DMS79 (cell line): ENCODE data around the gene PIK3C3.
A peak's percentile ranks its signal among the peaks of the same experiment; 100 is the strongest.
"Not testable (repeated sequence)": the region's sequence is repeated elsewhere in the genome, so short reads cannot be mapped to it uniquely, and the experiment has no call there.

Source experiments
- DNase-seq: peaks from one replicate; lab custom pipeline; 2025; lab: John Stamatoyannopoulos, UW

PIK3C3 gene

DNA sequence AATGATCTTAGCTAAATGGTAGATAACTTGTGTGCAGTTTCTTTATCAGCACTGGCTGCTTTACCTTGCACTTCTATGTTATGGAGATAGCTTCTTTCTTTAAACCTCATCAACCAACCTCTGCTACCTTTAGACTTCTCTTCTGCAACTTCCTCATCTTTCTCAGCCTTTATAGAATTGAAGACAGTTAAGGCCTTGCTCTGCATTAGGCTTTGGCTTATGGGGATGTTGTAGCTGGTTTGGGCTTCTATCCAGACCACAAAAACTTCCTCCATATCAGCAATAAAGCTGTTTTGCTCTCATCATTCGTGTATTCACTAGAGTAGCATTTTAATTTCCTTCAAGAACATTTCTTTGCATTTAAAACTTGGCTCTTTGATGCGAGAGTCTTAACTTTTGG lies 123.7 kb downstream of the PIK3C3 start:
- DNase-seq: no peak

DNA sequence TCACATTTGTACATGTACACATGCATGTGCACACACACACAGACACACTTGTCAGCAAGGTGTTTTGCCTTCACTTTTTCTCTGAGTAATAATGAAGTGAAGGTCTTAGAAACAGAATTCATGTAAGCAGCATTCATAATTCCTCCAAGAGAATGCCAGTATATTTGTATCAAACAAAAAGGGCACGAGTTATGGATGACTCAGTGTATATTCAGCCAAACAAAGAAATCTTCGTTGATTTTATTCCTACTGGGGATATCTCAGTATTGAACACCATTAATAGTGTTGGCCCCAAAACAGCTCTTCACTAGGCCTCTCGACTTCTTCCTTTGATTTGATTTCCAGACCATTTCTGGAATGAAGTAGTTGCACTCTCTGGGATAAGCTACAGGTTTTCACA lies 125.3 kb downstream of the PIK3C3 start:
- DNase-seq: no peak

DNA sequence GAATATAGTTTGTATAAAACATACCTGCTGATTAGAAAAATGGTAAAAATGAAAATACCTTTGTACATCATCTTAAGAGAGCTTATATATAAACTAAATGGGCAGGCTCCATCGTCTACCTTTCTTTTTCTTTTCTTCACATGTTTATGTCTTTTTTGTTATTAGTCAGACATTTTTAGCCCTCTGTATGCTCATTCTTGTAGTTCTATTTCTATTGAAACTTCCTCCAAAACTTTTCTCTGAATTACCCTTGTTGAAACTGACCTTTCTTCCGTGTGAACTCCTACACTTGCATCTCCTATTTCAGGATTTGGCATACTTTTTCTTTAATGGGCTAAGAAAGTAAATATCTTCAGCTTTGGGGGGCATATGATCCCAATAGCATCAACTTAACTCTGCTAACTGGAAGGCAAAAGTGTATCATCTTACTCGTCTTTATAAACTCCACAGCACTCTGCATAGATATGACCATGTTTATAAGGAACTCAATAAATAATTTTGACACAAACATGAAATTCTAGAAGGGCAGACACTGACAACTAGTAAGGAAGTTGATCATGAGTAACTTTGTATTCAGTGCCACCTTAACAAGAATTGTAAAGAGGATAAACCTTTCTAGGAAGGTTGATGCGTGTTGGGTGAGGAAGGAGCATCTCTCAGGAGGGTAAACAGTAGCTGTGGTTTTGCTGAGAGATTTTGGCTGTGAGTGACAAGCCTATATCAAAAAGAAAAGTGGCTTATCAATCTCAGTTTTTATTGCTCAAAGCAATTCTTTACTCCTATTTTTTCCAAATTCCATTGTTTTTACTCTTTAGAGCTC lies 127.6 kb downstream of the PIK3C3 start:
- no peak for DNase-seq

DNA sequence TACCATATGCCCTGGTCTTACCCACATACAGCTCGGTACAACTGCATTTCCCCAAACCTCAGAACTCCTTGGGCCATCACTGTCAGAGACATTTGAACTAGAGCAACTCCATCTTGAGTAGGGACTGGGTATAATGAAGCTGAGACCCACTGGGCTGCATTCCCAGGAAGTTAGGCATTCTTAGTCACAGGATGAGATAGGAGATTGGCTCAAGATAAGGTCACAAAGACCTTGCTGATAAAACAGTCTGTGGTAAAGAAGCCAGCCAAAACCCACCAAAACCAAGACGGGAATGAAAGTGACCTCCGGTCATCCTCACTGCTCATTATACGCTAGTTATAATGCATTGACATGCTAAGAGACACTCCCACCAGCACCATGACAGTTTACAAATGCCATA lies 131.3 kb downstream of the PIK3C3 start:
- DNase-seq: no peak

DNA sequence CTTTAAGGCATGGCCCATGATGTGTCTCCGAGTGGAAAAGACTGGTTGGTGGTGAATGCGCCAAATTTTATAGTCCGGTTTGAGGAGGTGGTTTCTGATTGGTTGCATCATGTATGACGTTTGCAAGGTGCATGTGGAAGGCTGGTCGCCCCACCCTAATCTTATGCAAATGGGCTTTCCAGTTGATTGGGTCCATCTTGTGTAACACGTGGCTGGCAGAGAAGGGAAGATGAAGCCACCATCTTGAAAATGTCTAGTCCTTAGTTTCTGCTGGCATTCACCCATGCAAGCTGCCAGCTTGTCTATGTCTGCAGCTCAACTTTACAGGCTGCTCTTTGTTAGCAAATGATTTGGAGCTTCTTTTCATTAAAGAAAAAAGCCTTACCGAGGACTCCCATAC lies 132.2 kb downstream of the PIK3C3 start:
- DNase-seq: no peak

DNA sequence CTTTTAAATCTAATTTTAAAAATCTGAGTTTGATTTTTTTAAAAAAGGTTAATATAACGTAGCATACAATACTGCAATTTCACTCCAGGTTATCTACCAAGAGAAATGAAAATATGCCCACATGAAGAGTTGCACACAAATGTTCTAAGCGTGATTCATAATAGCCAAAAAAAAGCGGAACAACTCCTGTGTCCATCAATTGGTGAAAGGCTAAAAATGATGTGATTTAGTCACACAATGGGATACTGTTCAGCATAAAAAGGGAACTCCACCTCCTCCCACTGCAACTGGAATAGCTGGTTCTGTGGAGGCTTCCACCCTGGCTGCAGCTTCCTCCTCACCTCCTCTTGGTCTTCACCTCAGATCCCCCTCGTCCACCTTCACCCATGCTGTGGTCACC lies 132.8 kb downstream of the PIK3C3 start:
- DNase-seq: no peak

- DNase-seq: no peak
Observed at GRCh38 chr18:42092848-42093247, 137.8 kb downstream of the PIK3C3 start.

- no peak for DNase-seq
Observed at GRCh38 chr18:42094875-42095274, 139.8 kb downstream of the PIK3C3 start.

DNA sequence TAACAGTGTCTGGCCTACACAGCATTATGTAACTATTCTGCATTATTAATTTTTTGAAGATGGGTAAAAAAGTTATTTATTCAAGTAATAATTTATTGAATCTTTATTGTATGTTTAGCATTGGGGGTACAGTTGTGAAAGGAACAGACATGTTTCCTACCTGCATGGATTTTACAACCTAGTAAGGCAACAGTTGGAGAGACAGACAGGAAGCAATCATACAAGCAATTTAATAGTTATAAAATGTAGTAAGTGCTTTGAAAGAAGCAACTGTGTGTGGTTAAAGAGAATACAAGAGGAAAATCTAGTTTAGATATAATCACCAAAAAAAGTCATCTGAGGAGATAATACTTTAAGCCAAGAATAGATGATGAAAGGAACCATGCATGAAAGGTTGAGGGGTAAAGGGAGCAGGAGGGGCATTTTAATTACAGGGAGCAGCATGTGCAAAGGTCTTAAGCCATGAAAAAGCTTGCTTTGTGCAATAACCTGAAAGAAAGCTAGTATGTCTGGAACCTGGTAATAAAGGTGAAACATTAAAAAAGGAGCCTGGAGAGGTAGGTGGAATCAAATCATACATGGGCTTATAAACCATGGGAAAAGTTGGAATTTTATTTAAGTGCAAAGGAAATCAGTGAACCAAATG lies 140.8 kb downstream of the PIK3C3 start:
- no peak for DNase-seq

- no peak for DNase-seq
Observed at GRCh38 chr18:42100248-42100647, 145.2 kb downstream of the PIK3C3 start.

GRCh38 chr18:42100911-42101310 lies 145.9 kb downstream of the PIK3C3 start:
- DNase-seq: no peak

- no peak for DNase-seq
Observed at GRCh38 chr18:42105394-42105793, 150.4 kb downstream of the PIK3C3 start.

DNA sequence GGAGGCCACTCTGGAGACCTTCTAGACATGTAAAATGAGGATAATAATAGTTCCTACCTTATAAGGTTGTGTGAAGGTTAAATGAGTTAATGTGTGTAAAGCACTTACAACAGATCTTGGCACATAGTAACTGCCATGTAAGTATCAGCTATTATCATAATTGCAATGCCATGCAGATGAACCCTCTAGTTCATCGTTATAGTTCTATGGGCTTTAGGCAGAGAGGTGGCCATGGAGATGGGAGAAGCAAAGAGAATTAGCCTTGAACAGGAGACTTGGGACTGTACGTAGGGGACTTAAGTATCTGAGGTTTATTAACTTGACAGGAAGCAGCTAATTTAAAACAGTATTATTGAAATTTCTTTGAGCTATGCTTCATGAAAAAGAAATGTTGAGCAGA lies 151.8 kb downstream of the PIK3C3 start:
- no peak for DNase-seq

DNA sequence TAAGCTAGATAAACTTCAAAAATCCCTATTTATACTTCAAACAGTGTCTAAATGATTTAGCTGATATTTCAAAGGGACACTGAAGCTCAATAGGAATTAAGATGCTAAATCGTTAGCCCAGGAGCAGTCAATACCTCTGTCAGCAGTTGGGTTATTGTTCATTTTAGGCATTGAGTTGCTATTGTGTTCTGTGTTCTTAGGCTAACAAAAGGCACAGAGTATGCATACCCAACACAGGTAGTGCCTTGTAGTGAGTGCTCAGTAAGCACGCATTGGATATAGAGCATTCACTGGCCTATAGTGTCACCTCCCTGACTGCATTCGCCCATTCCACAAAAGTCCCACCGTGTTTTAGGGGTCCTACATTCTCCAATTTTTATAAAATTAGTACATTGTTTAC lies 152.3 kb downstream of the PIK3C3 start:
- no peak for DNase-seq

- DNase-seq: no peak
Observed at GRCh38 chr18:42107691-42108450, 152.8 kb downstream of the PIK3C3 start.

DNA sequence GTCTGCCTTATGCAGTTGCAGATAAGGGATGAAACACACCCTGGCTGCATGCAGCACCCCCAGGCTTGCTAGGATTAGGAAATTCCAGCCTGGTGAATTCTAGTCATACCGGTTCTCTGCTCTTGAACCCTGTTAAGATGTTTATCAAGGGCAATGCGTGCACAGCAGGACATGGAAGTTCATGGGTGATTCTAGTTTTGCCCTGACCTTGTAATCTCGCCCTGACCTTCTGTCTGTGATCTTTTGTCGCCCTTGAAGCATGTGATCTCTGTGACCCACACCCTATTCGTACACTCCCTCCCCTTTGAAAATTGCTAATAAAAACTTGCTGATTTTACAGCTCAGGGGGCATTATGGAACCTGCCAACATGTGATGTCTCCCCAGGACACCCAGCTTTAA lies 157.1 kb downstream of the PIK3C3 start:
- DNase-seq: not testable (repeated sequence)

DNA sequence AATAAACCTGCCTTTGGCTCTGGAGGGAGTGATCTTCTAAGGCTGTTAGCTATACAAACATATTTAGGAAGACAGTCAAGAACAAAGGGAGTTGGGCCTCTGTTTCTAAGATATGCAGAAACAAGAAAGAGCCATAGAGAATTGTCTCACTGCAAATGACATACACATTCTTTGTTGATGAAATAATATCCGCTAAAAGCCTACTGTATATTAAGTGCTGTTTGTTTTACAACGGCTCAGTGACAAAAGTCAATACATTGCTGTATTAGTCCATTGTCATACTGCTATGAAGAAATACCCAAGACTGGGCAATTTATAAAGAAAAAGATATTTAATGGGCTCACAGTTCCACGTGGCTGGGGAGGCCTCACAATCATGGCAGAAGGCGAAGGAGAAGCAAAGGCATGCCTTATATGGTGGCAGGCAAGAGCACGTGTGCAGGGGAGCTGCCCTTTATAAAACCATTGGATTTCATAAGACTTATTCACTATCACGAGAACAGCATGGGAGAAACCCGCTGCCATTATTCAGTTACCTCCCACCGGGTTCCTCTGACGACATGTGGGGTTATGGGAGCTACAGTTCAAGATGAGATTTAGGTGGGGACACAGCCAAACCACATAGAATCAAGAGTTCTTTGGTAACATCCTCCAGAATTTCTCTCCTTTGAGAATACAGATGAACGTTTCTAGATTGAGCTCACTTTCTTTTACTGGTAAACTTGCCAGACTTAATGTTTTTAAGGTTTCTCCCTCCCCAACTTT lies 157.8 kb downstream of the PIK3C3 start:
- no peak for DNase-seq

- DNase-seq: no peak
Observed at GRCh38 chr18:42113529-42114191, 158.6 kb downstream of the PIK3C3 start.

DNA sequence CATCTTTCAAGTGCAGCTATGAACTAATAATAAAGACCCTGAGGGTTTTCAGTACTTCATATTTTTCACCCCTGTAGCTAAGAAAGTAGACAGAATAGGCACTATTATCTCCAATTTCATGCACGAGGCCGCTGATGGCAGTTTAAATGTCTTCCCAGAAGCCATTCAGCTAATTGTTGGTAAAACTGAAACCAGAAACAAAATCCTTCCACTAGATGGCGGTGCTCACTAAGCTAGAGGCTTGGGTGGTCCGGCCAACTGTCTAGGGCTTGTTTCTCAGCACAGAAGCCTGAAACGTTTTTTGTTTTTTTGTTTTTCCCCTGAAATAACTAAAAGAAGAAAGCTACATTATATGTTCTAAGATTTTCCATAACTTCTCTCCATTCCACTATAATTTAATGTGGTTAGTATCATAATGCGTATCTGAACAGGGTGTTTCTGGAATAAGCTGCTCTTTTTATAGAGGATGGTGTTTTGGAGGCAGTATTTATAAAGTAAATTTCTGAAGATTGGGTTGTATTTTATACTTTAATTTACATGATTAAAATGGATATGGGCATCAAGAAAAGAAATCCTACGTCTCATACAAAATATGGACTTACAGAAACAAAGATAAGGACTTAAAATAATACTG lies 159.4 kb downstream of the PIK3C3 start:
- peak; percentile 46 for DNase-seq

- DNase-seq: no peak
Observed at GRCh38 chr18:42126586-42126985, 171.6 kb downstream of the PIK3C3 start.
